SW 1271 (cell line): Measurements from ENCODE around the gene NLGN1.

Experiments used
- DNase-seq, 2 experiments: peaks; one replicate each; lab custom pipeline; 2025; lab: John Stamatoyannopoulos, UW

The NLGN1 gene

DNA sequence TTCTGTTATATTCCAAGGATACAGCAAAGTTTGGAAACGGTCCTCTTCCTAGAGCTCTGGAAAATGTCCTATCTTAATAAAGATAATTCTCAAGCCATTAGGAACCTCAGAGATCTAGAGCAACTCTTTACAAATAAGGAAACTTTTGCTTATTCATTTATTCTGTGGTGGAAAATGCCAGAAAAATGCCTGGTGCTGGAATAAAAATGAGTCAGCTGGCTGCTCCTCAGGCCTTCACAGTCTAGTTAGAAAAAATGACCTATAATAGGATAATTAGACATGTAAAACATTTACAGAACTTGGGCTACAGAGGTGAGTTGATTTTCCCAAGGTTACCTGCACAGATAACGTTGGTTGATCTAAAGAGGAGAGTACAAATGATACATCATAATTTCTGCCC lies 372.5 kb downstream of the NLGN1 start:
- DNase-seq = no peak

DNA sequence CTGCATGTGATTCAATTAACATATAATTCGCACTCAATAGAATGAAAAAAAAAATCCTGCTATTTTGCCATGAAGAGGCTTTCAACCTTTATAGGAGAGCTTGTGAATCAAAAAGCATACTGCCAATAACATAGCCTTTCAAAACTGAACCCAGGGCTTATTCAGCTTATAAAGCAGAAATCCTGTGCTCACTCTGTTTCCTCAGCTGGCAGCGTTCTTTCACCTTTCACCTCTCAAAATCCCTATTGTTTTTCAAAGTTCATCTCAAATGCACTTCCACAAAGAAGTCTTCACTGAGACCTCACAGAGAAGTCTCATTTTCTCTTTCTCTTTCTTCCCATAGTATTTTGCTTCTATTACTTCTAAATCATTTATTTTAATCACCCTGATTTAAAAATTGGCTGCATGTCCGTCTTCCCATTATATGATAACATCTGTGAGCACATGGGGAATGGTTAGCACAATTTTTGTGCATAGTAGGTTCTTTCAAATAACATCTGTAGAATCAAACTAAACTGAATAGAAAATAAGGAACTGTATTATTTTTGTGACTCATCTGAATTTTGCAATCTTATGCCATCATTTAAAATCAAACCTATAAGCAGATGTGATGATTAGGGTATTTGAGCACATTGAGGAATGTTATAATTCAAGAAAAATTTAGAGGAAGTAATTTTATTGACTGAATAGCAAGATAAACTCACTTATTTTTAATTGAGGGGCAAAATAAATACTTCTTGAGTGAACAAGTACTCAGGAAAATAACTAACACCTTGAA lies 373.4 kb downstream of the NLGN1 start:
- no peak for DNase-seq

DNA sequence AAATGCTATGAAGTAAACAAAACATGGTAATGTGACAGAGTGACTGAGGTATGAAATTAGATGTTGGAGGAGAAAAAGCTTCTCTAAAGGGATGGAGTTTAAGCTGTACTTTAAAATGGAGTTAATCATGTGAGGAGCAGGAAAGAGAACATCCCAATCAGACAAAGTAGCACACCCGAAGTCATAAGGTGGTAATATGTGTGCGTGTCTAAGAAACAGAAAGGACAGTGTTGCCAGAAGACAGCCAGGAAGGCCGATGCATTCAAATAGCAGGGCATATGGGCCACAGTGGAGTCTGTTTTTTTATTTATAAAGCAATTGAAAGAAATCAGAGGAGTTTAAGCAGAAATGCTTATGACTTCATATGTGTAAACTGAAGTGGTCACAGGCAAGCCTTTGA lies 376.3 kb downstream of the NLGN1 start:
- no peak for DNase-seq

DNA sequence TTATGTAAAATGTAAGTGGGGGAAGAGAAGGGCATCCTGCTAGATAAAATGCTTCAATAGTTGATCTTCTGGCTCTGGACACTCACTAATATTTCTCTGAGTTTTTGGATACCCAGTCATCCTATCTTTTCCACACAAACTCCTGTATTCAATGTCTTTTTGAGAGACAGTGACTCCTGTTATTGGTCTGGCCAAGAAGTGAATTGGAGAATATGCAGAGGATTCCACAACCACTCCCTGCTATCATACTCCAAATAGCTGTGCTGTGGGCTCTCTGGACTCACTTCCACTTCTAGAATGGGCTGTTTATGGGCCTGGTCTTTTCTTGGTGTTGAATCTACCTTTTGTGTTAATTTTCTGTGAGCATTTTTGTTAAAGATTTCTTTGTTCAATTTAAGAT lies 376.8 kb downstream of the NLGN1 start:
- DNase-seq = no peak

DNA sequence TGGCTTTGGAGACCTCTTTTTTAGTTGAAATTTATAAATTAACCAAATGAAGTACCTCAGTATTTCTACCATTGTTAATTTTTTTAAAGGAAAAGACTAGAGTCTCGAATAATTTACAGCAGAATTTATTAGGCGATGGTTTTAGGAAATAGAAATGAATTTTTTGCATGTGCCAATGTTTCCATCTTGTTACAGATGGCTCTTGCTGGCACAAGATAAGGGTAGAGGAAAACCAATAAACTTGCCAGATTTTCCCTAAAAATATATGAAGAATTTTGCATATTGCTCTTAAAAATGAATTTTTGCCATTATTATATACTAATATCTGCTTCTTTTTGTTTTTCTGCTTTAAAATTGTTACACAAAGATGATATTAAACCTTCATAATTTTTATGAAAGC lies 380.7 kb downstream of the NLGN1 start:
- no peak for DNase-seq

DNA sequence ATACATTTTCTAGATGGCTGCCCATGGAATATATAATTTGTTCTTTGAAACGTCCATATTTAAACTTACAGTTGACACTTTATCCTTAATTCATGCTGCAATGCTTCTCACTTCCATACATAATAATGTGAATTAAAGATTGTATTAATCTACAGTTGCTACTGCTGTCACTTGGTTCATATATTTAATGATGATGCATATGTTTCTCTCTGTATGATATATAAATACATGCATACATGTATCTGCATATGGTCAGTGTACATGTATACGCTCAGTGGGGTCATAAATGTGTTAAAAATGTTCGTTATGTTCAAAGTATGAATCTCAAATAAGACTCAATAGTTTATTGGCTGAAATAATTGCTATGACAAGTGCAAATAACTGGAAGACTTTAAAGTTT lies 382.5 kb downstream of the NLGN1 start:
- no peak for DNase-seq

DNA sequence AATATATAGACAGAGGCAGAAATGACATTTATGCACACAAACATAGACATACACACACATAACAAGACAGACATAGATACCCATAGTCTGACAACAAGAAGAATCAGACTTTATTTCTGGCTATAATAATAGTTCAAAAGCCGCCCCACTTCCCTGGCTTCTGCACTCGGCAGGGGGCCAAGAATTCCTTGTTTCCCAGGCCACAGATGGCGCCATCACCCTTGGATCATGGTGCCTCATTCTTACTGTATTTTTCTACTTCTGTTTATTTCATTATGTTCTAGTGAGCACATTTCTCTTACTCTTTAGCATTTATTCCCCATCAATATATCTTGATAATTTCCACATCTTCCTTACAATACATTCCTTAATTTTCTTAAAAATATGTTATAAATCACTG lies 387.5 kb downstream of the NLGN1 start:
- no peak for DNase-seq

DNA sequence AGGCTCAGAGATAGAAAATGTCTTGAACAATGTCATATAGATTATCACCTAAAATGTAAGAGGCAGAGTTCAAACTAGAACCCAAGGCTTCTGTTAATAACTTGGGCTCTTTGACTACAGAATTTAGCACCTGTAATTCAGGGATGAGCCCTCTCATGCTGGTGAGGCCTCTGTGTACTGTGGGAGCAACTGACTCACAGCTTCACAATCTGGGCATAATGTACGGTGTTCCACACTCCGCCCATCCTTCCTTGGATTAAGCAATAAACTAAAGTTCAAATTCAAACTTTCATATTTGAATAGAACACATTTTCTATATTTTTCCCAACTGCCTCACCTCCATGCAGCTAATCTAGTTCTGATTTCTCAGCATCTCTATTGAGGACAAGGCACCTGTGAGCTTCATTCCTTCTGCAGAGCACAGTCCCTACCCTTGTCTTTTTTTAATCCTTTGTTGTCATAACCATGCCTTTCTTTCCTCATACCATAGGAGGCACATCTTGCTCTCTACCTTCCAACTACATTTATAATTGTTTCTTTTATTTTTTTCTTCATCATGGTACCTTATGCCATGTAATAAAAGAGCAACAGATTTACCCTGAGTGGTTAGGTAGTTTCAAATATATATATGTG lies 392.1 kb downstream of the NLGN1 start:
- DNase-seq = no peak

DNA sequence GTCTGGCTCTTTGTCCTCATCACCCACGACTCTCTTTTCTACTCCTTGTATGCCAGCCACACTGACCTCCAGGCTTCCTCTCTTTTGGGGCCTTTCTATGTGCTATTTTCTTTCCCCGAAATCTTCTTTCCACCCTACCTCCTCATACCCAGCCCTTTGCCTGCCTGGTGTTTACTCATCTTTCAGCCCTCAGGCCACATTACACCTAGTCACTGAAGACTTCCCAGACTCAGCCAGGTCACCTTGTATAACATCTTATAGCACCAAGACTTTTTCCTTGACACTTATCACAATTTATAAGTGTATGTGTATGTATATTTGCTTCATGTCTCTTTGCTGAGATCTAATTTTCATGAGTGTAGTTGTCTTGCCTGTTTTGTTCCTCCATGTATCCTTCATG lies 396.4 kb downstream of the NLGN1 start:
- no peak for DNase-seq

DNA sequence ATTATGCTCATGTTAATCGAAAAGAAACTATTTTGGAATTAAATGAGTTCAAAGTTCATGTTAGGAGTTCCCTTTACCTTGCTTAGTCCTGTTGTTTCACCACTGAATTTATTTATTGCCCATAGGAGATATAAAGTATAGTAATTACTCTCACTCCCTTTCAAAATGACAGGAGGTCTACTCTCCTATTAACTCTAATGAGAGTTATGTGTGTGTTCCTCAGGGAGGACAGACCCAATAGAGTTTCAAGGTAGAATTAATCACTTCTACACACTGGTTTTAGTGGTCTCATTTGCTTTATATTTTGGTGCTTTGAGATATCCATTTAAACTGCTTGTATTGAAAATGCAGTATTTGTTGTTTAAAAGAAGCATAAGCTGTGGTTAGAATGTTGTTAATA lies 398.9 kb downstream of the NLGN1 start:
- DNase-seq = no peak

DNA sequence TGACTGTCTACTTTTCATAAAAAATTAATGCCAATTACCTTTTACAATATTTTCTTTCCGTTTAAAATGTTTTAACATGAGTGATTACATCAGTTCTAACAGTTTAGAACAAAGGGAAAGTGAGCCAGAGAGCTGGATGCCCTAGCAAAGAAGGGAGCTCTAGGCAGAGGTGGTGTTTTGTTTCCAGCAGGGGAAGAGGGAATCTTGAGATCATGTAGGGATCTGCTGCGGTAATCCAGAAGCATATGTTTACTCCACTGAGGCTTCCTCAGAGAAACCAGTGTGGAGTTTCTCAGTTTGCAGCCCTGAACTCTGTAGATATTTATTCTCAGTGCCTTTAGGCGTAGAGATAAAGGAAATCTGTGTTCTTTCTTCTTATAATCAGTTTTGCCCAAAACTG lies 399.3 kb downstream of the NLGN1 start:
- DNase-seq = no peak

DNA sequence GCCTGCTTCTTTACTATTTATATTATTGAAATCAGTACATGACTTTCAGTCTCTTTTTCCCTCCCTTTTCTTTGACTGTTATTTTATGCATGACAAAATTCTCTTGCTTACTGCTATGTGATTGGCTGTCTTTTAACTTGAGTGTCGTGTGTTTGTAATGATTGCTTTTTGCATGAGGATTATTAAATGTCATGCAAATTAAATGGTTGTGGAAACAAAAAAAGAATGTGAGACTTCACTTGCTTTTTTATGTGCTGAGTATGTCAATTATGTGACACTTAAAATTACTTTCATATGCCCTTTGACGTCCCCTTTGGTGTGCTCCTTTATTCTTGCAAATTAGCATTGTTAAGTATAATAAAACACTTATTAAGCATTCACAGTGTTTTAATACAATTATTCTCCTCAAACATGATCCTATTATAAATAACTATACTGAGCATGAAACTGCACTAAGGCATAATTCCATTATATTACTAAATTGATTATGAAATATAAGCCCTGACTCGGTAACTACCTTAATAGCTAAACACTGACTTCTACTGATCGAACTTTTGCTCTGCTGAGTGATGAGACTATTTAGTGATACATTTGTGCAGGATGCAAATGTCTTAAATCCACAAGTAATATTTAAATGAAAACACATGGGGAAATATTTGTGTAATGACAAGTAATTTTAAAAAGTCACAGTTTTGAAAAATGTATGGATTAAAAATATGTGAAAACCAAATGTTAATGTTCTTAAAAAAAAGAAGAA lies 401.7 kb downstream of the NLGN1 start:
- no peak for DNase-seq

DNA sequence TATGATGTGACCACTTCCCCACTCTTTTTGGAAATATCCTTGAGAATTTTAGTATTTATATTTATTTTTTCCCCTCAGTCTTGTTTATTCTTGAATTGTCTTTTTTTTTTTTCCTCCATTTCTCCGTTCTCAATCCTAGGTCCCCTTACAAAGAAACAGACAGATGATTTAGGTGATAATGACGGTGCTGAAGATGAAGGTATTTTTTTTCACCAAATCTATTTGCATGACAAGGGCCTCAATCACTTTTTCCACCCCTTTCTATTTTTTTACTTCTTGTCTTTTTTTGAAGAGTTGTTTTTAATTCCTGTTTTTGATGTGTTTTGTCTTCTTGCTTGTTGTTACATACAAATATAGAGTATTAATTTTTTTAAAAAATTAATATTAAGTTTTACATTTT lies 402.6 kb downstream of the NLGN1 start:
- no peak for DNase-seq

DNA sequence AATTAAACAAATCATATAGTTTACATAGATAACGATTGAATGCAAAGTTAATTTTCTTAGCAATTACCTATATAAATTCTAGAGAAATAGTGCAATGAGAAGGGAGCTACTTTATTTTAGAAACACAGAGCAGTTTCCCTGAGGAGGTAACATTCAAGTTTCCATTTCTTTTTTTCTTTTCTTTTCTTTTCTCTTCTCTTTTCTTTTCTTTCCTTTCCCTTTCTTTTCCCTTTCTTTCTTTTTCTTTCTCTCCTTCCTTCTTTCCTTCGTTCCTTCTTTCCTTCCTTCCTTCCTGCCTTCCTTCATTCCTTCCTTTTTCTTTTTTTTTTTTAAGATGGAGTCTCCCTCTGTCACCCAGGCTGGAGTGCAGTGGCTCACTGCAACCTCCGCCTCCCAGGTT lies 417.3 kb downstream of the NLGN1 start:
- no peak for DNase-seq

DNA sequence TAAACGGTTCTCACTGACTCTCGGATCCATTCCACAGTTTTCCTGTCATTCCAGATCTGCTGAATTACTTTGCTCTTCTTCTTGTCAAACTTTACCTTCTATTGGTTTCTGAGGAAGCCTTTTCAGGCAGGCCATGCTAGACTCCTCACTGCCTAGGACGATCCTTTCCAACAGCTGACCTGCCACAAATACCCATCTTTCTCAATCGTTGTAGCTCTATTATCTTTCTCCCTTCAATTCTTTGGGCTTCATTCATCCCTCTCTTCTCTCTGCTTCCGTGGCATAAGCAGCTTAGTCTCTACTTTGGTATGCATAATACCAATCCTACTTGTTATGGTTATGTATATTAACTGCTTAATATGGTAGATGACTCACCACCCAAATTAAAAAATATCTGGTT lies 421.8 kb downstream of the NLGN1 start:
- no peak for DNase-seq

DNA sequence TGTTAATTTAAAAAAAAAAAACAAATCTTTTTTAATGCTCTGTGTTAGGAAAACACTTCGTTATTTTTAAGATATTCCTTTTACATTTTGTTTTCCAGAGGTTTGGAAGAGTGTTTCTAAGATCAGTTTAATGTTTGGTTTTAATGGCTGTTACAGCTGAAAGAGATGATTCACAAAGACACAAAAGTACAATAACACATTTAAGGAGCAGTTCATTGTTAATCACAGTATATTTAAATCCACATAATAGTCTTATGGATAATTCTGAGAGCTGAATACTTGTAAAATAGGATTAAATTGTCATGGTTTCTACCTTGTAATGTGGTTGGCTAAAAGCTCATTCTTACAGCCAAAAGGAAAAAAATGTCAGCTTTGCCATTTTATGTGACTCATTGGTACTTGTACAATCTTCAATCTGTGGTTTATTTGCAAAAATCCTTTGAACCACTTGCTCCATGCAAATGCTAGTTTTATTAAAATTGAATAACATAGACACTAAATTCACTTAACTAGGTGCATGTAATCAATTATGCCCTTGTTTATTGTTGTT lies 426.4 kb downstream of the NLGN1 start:
- DNase-seq = no peak

DNA sequence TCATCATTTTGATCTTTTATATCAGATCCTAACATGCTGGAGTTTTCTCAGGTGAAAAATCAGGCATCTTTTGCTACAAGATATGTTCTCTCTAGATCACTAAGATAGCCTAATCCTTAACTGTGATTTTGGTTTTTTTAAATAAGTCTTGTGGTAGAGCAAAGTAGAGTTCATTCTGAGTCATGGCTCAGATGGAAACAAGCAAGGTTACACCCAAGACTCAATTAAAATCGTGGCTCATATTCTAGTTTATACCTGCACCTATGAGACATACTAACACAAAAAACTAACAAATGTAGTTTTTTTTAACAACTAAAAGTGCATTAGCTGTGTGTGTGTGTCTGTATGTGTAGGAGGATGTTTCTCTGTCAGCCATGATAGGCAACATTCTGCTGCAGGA lies 428.2 kb downstream of the NLGN1 start:
- DNase-seq = no peak

DNA sequence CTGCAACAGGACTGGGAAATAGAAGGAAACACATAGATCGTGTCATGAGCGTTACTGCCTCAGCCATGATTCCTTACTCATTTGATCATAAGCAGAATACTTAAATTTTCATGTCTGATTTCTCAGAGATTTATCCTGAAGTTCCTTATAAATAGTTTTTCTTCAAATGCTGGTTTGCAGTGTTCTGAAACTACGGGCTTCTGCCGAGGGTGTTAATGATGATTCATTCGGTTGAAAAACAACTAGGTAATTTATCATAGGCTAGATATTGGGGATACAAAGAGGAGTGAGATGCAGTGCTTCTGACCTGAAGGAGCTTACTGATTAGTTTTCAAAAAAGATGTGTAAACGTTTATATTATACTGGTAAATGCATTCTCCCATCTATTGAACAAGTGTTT lies 428.9 kb downstream of the NLGN1 start:
- no peak for DNase-seq

DNA sequence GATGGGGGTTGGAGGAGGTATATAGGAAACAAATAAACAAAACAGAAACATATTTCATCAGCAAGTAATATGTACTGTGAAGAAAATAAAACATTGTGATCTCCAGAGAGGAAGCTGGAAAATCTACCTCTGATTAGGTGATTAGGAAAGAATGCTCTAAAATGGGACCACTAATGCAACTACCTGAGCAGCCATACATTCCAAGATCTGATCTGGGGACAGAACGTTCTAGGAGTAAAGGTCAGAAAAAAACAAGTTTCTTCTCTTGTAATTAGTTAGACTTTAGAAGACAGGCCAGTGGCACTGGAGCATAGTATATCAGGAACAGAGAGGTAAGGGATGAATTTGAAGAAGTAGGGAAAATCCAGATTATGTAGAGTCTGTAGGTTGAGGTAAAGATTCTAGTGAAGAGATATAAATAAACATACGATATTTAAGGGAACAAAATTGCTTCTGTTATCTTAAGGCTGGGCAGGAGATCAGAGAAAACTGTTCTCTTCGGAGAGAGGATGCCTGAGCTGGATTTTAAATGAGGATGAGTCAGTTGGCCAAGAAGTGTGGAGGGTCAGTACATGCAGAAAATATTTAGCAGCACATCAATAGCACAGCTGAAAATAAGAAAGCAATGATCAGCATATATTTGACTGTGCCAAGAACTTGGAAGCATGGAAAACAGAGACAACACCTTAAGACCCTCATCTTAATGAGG lies 429.5 kb downstream of the NLGN1 start:
- DNase-seq = no peak

DNA sequence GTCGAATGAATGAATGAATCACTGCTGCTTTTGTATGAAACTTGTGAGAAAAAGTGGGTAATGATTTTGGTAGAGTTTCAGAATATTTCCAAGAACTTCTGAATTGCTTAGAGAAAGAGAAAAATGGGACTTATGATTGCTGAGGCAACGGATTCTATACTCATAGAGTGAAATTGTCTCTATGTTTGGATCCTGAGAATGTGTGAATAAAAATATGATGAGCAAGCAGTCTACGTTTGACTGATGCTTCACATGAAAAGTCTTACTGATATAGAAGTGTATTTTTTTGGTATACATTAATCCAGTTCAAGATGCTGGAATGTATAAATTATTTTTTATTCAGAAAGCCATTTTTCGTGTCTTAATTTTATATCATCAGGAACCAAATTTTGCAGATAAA lies 441.1 kb downstream of the NLGN1 start:
- DNase-seq = no peak

DNA sequence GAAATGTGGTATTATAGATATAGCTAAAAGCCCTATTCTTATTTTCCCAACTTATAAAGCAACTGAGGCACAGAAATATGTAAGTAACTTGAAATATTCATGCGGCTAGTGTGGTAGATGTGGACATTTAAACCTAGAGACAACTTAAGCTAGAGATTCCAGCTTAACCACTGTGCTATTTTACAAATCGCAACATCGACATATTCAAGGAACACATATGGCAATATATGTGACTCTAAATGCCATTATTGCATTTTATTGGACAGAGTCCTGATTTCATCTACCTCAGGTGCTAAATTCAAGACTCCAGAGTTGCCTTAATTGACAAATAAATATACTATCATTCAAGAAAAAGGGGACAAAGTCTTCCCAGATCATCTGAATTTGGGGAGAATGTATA lies 442.3 kb downstream of the NLGN1 start:
- DNase-seq = no peak

DNA sequence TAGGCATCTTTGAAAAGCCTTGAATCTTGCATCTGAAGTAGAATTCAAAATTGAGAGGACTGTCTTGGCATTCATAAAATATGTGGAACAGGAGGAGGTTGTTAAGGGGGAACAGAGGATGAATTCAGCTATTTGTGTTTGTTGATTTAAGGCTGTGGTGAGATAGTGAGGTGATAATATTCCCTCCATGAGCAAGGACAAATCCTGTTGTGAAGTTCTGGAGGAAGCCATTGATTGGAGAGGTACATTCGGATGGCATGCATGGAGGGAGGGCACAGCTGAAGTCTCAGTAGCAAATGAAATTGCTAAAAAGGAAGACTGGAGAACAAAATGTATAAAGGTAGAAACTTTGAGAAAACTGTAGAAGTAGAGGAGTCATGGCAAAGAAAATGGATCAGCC lies 443.8 kb downstream of the NLGN1 start:
- no peak for DNase-seq
